Measurements from ENCODE around the gene STAMBPL1.
A peak's percentile ranks its signal among the peaks of the same experiment; 100 is the strongest.

STAMBPL1 gene

DNA sequence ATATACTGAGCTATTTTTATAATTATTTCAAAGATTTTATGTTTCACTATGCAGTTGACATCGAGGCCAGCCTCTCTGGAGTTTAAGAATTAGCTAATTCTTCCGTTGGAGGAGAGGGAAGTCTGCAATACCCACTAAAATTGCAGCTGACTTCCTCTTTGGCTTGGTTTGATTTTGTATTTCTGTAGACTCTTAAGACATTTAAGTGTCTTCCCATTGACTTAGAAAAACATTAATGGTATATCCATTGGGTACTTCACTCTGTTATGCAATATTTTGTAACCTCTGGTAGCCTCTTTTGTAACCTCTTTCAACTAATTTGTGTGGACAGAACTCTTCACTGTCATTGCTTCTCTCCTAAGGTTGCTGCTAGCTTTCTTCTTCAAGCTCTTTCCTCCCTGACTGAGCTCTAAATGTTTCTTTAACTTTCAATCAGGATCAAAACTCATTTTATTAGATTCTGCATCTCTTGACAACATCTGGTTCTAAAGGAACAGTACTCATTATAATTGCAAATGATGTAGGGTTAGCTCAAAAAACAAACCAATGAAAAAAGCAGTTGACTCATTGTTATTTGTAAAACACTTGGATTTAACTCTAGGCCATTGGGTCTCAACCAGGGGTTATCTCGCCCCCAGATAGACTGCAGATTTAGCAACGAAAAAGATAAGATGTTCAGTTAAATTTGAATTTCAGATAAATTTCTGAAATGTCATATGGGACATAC, 26.7 kb upstream of the STAMBPL1 start:
- peak overlapping the region in 1 of 7 experiments; percentile 16 for H3K4me3 ChIP-seq (ENCODE audit: control insufficient read depth in 1 of 7, extremely low read depth in 1 of 7, insufficient read depth in 4 of 7, low read depth in 2 of 7, low read length in 6 of 7)
- H3K36me3 ChIP-seq (ENCODE audit: control insufficient read depth in 4 of 4, insufficient read depth in 4 of 4, low read length in 3 of 4), result no peaks in the 10 kb centered on the region
- H3K27ac ChIP-seq (ENCODE audit: insufficient read depth in 1 of 2, low read depth in 1 of 2, low read length in 2 of 2, poor library complexity in 1 of 2, severe bottlenecking in 2 of 2), result no peak overlapping the region
- DNase-seq, result peak in 2 of 3 donors; percentile 59 to 68
- WGBS (ENCODE audit: insufficient coverage), result no CpG with 5 or more reads among the region's 4 CpGs
- ChIA-PET CTCF (interaction anchor here (0.7 to 3.4 kb wide), 5 partner anchors 9 to 28 kb away, joined by 4 to 29 read pairs (median 7); no protein-coding TSS in a partner anchor), POLR2A (no interaction called here)
- no peaks in the 10 kb centered on the region for H3K9me3 ChIP-seq (ENCODE audit: control extremely low read depth in 1 of 5, control insufficient read depth in 4 of 5, insufficient read depth in 2 of 5, low read depth in 1 of 5, low read length in 4 of 5)
- no peaks in the 10 kb centered on the region for H3K27me3 ChIP-seq (replicated peaks in 2 of 5; ENCODE audit: control insufficient read depth in 4 of 5, insufficient read depth in 5 of 5, low read length in 4 of 5)
- H3K4me1 ChIP-seq (ENCODE audit: control extremely low read depth in 1 of 4, control insufficient read depth in 4 of 4, insufficient read depth in 4 of 4, low read length in 3 of 4), result peaks cover 18 to 45% (median 25%) of the 10 kb centered on the region in 4 experiments

DNA sequence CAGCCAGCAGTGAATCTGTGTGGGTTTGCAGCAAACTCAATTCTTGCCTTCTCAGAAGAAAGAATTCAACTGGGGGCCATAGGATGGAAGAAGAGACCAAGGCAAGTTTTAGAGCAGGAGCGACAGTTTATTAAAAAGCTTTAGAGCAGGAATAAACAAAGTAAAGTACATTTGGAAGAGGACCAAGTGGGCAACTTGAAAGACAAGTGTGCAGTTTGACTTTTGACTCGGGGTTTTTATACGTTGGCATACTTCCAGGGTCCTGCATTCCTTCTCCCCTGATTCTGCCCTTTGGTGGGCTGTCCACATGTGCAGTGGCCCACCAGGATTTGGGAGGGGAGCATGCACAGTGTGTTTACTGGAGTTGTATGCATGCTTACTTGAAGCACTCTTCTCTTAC, 25.4 kb upstream of the STAMBPL1 start:
- 80% methylated on average over 2 of the region's 3 CpGs for WGBS (ENCODE audit: insufficient coverage)
- Histone ChIP-seq H3K9me3 (ENCODE audit: control extremely low read depth in 1 of 5, control insufficient read depth in 4 of 5, insufficient read depth in 2 of 5, low read depth in 1 of 5, low read length in 4 of 5) (no peaks in the 10 kb centered on the region), H3K27ac (ENCODE audit: insufficient read depth in 1 of 2, low read depth in 1 of 2, low read length in 2 of 2, poor library complexity in 1 of 2, severe bottlenecking in 2 of 2) (no peak overlapping the region), H3K4me3 (ENCODE audit: control insufficient read depth in 1 of 7, extremely low read depth in 1 of 7, insufficient read depth in 4 of 7, low read depth in 2 of 7, low read length in 6 of 7) (no peak overlapping the region), H3K36me3 (ENCODE audit: control insufficient read depth in 4 of 4, insufficient read depth in 4 of 4, low read length in 3 of 4) (no peaks in the 10 kb centered on the region), H3K27me3 (replicated peaks in 2 of 5; ENCODE audit: control insufficient read depth in 4 of 5, insufficient read depth in 5 of 5, low read length in 4 of 5) (no peaks in the 10 kb centered on the region), H3K4me1 (ENCODE audit: control extremely low read depth in 1 of 4, control insufficient read depth in 4 of 4, insufficient read depth in 4 of 4, low read length in 3 of 4) (peaks cover 12 to 40% (median 21%) of the 10 kb centered on the region in 4 experiments)
- ChIA-PET POLR2A (no interaction called here), CTCF (interaction anchor here (1.7 to 3.1 kb wide), 3 partner anchors 8 to 19 kb away, joined by 4 to 16 read pairs (median 8); no protein-coding TSS in a partner anchor)
- DNase-seq, result no peak

DNA sequence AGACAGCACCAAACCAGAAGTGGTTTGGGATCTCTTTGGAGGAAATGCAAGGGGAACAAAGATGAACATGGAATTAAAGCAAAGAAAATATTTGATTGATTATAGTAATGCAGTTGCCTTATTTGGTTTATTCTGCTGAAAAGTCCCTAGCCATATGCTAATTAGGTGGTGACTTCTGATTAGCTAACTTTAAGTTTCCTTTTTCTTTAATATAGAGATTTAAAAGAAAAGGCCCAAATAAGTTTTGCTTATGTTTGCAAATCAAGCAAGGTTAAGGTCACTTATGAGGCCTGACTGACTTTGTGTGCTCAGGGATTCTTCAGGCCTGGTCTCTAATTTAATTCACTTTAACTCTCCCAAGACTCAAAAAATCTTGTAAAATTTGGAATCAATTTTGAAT, 22.2 kb upstream of the STAMBPL1 start:
- Histone ChIP-seq H3K9me3 (ENCODE audit: control extremely low read depth in 1 of 5, control insufficient read depth in 4 of 5, insufficient read depth in 2 of 5, low read depth in 1 of 5, low read length in 4 of 5) (no peaks in the 10 kb centered on the region), H3K27me3 (replicated peaks in 2 of 5; ENCODE audit: control insufficient read depth in 4 of 5, insufficient read depth in 5 of 5, low read length in 4 of 5) (no peaks in the 10 kb centered on the region), H3K27ac (ENCODE audit: insufficient read depth in 1 of 2, low read depth in 1 of 2, low read length in 2 of 2, poor library complexity in 1 of 2, severe bottlenecking in 2 of 2) (no peak overlapping the region), H3K4me3 (ENCODE audit: control insufficient read depth in 1 of 7, extremely low read depth in 1 of 7, insufficient read depth in 4 of 7, low read depth in 2 of 7, low read length in 6 of 7) (no peak overlapping the region), H3K36me3 (ENCODE audit: control insufficient read depth in 4 of 4, insufficient read depth in 4 of 4, low read length in 3 of 4) (no peaks in the 10 kb centered on the region), H3K4me1 (ENCODE audit: control extremely low read depth in 1 of 4, control insufficient read depth in 4 of 4, insufficient read depth in 4 of 4, low read length in 3 of 4) (peaks cover 5 to 36% (median 11%) of the 10 kb centered on the region in 4 experiments)
- CTCF ChIA-PET, result interaction anchor here (0.9 to 1.2 kb wide), 2 partner anchors 74 to 360 kb away, joined by 3 read pairs; no protein-coding TSS in a partner anchor
- DNase-seq, result no peak
- POLR2A ChIA-PET, result no interaction called here

DNA sequence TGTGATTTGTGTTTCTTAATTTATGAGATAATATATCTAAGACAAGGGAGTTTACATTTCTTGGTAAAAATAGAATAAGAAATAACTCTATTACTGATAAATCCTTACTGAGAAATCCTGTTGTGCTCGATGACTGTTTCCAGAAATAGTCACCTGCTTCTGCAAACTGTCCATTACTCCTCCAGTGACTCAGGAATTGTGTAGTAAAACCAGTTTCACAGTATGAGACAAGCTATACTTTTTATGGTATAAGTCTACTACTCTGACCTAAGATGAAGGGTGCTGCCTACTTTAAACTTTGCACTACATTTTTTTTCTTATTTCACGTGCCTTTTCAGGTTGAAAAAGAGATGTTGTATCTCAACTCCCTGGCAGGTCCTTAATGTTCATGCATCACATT, 21.6 kb upstream of the STAMBPL1 start:
- Histone ChIP-seq H3K4me1 (ENCODE audit: control extremely low read depth in 1 of 4, control insufficient read depth in 4 of 4, insufficient read depth in 4 of 4, low read length in 3 of 4) (peaks cover 3 to 30% (median 5%) of the 10 kb centered on the region in 4 experiments), H3K9me3 (ENCODE audit: control extremely low read depth in 1 of 5, control insufficient read depth in 4 of 5, insufficient read depth in 2 of 5, low read depth in 1 of 5, low read length in 4 of 5) (no peaks in the 10 kb centered on the region), H3K36me3 (ENCODE audit: control insufficient read depth in 4 of 4, insufficient read depth in 4 of 4, low read length in 3 of 4) (no peaks in the 10 kb centered on the region), H3K27ac (ENCODE audit: insufficient read depth in 1 of 2, low read depth in 1 of 2, low read length in 2 of 2, poor library complexity in 1 of 2, severe bottlenecking in 2 of 2) (no peak overlapping the region), H3K27me3 (replicated peaks in 2 of 5; ENCODE audit: control insufficient read depth in 4 of 5, insufficient read depth in 5 of 5, low read length in 4 of 5) (no peaks in the 10 kb centered on the region), H3K4me3 (ENCODE audit: control insufficient read depth in 1 of 7, extremely low read depth in 1 of 7, insufficient read depth in 4 of 7, low read depth in 2 of 7, low read length in 6 of 7) (no peak overlapping the region)
- DNase-seq, result no peak
- no CpG with 5 or more reads among the region's 2 CpGs for WGBS (ENCODE audit: insufficient coverage)
- ChIA-PET POLR2A (no interaction called here), CTCF (interaction anchor here (0.9 kb wide), 1 partner anchor 73 kb away, joined by 3 read pairs; no protein-coding TSS in a partner anchor)

DNA sequence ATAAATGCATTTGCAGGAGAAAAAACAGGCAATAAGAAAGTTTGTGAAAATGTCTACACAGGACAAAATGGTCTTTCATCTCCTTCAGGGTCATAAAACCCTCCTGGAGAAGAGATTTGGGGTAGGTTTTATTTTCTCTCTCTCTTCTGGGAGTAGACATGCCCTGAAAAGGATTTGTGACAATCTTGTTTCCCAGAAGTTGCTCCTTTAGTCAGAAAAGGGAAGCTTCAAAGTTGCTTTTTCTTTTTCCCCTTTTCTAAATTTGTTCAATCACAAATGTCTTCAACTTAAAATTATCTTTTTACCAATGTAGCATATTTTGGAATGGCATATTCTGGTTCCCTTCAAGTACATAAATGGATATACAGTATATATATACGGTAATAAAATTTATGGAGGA, 19.0 kb upstream of the STAMBPL1 start:
- CTCF ChIA-PET, result interaction anchor here (1.2 to 6.3 kb wide), 3 partner anchors 7 to 25 kb away, joined by 3 to 70 read pairs (median 8); no protein-coding TSS in a partner anchor
- peak overlapping the region in 1 of 7 experiments; percentile 21 for H3K4me3 ChIP-seq (ENCODE audit: control insufficient read depth in 1 of 7, extremely low read depth in 1 of 7, insufficient read depth in 4 of 7, low read depth in 2 of 7, low read length in 6 of 7)
- no peaks in the 10 kb centered on the region for H3K27me3 ChIP-seq (replicated peaks in 2 of 5; ENCODE audit: control insufficient read depth in 4 of 5, insufficient read depth in 5 of 5, low read length in 4 of 5)
- no peak overlapping the region for H3K27ac ChIP-seq (ENCODE audit: insufficient read depth in 1 of 2, low read depth in 1 of 2, low read length in 2 of 2, poor library complexity in 1 of 2, severe bottlenecking in 2 of 2)
- no peaks in the 10 kb centered on the region for H3K36me3 ChIP-seq (ENCODE audit: control insufficient read depth in 4 of 4, insufficient read depth in 4 of 4, low read length in 3 of 4)
- no peaks in the 10 kb centered on the region for H3K9me3 ChIP-seq (ENCODE audit: control extremely low read depth in 1 of 5, control insufficient read depth in 4 of 5, insufficient read depth in 2 of 5, low read depth in 1 of 5, low read length in 4 of 5)
- no CpG with 5 or more reads among the region's 1 CpG for WGBS (ENCODE audit: insufficient coverage)
- no peak for DNase-seq
- POLR2A ChIA-PET, result no interaction called here
- peaks cover 0 to 20% (median 2%) of the 10 kb centered on the region in 4 experiments for H3K4me1 ChIP-seq (ENCODE audit: control extremely low read depth in 1 of 4, control insufficient read depth in 4 of 4, insufficient read depth in 4 of 4, low read length in 3 of 4)

DNA sequence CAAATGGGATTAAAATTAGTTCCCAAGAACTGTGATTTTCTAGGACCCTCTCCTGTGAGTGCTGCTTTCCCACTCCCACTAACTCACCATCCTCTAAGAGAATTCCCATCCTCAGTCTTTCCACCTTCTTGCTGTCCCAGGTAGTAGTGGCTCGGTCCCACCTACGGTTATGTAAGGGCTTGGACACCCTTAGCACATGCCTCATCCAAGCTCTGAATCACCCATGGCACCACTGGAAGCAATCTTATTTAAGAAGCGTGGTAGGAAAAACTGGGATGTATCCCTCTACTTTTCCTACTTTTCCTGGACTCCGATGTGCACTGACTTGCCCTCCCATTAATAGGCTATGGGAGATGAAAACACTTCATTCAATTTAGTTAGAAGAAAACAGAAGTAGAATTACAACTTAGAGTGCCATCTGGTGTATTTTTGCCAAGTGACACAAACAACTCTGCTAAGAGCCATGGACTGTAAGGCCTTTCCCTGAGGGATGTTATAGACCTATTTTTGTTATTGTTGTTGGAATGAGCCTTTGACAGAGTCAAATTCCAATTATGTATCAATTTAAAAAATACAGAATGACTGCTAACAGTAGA, 14.7 kb upstream of the STAMBPL1 start:
- no peak overlapping the region for H3K4me3 ChIP-seq (ENCODE audit: control insufficient read depth in 1 of 7, extremely low read depth in 1 of 7, insufficient read depth in 4 of 7, low read depth in 2 of 7, low read length in 6 of 7)
- no peaks in the 10 kb centered on the region for H3K9me3 ChIP-seq (ENCODE audit: control extremely low read depth in 1 of 5, control insufficient read depth in 4 of 5, insufficient read depth in 2 of 5, low read depth in 1 of 5, low read length in 4 of 5)
- peak; percentile 56 to 75 (median 69) for DNase-seq
- H3K36me3 ChIP-seq (ENCODE audit: control insufficient read depth in 4 of 4, insufficient read depth in 4 of 4, low read length in 3 of 4), result no peaks in the 10 kb centered on the region
- ChIA-PET CTCF (interaction anchor here (0.6 to 6.3 kb wide), 6 partner anchors 12 to 301 kb away, joined by 3 to 70 read pairs (median 5); no protein-coding TSS in a partner anchor), POLR2A (no interaction called here)
- H3K4me1 ChIP-seq (ENCODE audit: control extremely low read depth in 1 of 4, control insufficient read depth in 4 of 4, insufficient read depth in 4 of 4, low read length in 3 of 4), result peaks cover 0 to 8% (median 2%) of the 10 kb centered on the region in 4 experiments
- no peak overlapping the region for H3K27ac ChIP-seq (ENCODE audit: insufficient read depth in 1 of 2, low read depth in 1 of 2, low read length in 2 of 2, poor library complexity in 1 of 2, severe bottlenecking in 2 of 2)
- 78% methylated on average over 3 of the region's 4 CpGs for WGBS (ENCODE audit: insufficient coverage)
- no peaks in the 10 kb centered on the region for H3K27me3 ChIP-seq (replicated peaks in 2 of 5; ENCODE audit: control insufficient read depth in 4 of 5, insufficient read depth in 5 of 5, low read length in 4 of 5)

DNA sequence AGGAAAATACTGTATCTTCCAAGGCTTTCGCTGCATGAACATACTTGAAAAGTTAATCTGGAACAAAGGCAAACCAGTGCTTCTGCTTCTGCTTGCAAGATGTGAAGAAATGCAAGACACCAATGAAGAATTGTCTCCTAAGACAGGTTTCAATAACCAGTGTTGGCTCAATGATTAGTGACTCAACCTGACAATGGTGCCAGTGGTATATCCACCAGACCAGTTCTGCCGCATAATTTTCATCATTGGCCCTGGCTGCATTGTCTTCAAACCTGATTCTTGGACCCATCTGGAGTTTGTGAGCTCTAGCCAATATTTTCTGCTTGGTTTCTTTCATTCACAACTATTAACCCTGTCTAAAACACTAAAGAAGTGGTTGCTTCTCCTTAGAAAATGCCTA, 13.6 kb upstream of the STAMBPL1 start:
- H3K27me3 ChIP-seq (replicated peaks in 2 of 5; ENCODE audit: control insufficient read depth in 4 of 5, insufficient read depth in 5 of 5, low read length in 4 of 5), result no peaks in the 10 kb centered on the region
- H3K9me3 ChIP-seq (ENCODE audit: control extremely low read depth in 1 of 5, control insufficient read depth in 4 of 5, insufficient read depth in 2 of 5, low read depth in 1 of 5, low read length in 4 of 5), result no peaks in the 10 kb centered on the region
- H3K4me3 ChIP-seq (ENCODE audit: control insufficient read depth in 1 of 7, extremely low read depth in 1 of 7, insufficient read depth in 4 of 7, low read depth in 2 of 7, low read length in 6 of 7), result no peak overlapping the region
- no peaks in the 10 kb centered on the region for H3K36me3 ChIP-seq (ENCODE audit: control insufficient read depth in 4 of 4, insufficient read depth in 4 of 4, low read length in 3 of 4)
- DNase-seq, result no peak
- ChIA-PET CTCF (interaction anchor here (0.8 kb wide), 1 partner anchor 31 kb away, joined by 3 read pairs; no protein-coding TSS in a partner anchor), POLR2A (no interaction called here)
- WGBS (ENCODE audit: insufficient coverage), result 93% methylated on average over 2 of the region's 2 CpGs
- H3K4me1 ChIP-seq (ENCODE audit: control extremely low read depth in 1 of 4, control insufficient read depth in 4 of 4, insufficient read depth in 4 of 4, low read length in 3 of 4), result no peaks in the 10 kb centered on the region
- no peak overlapping the region for H3K27ac ChIP-seq (ENCODE audit: insufficient read depth in 1 of 2, low read depth in 1 of 2, low read length in 2 of 2, poor library complexity in 1 of 2, severe bottlenecking in 2 of 2)

Data from common myeloid progenitor, CD34-positive (primary cell).